ENCODE results near the gene GPSM3. TPM values are rescaled to one million over a fixed set of nuclear protein-coding genes. Genes with fewer than 3 reads are reported as not detected.

The GPSM3 gene
- total and polyA plus RNA-seq, 8 donors = 0.59 to 10.1 (median 4.5) TPM

- intact Hi-C loops (cut with DNase I) = loop anchor here in 1 of 3 donors (10.0 kb wide), 1 partner anchor 49 kb away; no protein-coding TSS in a partner anchor
- no peak for DNase-seq
- TF ChIP-seq CTCF (IDR thresholded peaks at IDR 0.05) = no peak
- ATAC-seq = no peak
- Histone ChIP-seq H3K4me1 (no peaks in the 10 kb centered on the region), H3K9me3 (no peaks in the 10 kb centered on the region), H3K4me3 (no peak within 1 kb of the TSS), H3K36me3 (no peaks in the 10 kb centered on the region), H3K27me3 (no peaks in the 10 kb centered on the region), H3K27ac (no peak within 1 kb of the TSS)
- no peak for FAIRE-seq
Observed at GRCh38 chr6:32164295-32164694, 28.1 kb downstream of the GPSM3 start, which contains the start of gene EGFL8. EGFL8 (plus strand) TSS chr6:32164595; CDS start chr6:32166166, 1,571 bp downstream.

- no peaks in the 10 kb centered on the region for H3K27me3 ChIP-seq
- no peak for TF ChIP-seq CTCF (IDR thresholded peaks at IDR 0.05)
- no peaks in the 10 kb centered on the region for H3K4me1 ChIP-seq
- H3K27ac ChIP-seq = no peak overlapping the region
- intact Hi-C loops (cut with DNase I) = loop anchor here in 1 of 3 donors (10.0 kb wide), 1 partner anchor 49 kb away; no protein-coding TSS in a partner anchor
- no peak for ATAC-seq
- no peak overlapping the region for H3K4me3 ChIP-seq
- no peak for DNase-seq
- WGBS, 2 donors = 83 to 90% methylated on average over 7 of the region's 7 CpGs
- H3K36me3 ChIP-seq = no peaks in the 10 kb centered on the region
- no peak for FAIRE-seq
- H3K9me3 ChIP-seq = no peaks in the 10 kb centered on the region
Observed at GRCh38 chr6:32163559-32164258, 28.7 kb downstream of the GPSM3 start.

- H3K36me3 ChIP-seq = peaks cover 0 to 4% (median 0%) of the 10 kb centered on the region in 3 donors
- intact Hi-C loops (cut with DNase I) = no loop called here
- no peak overlapping the region for H3K27ac ChIP-seq
- DNase-seq (no peak), FAIRE-seq (no peak), ATAC-seq (no peak)
- peaks cover 0 to 5% (median 4%) of the 10 kb centered on the region in 3 donors for H3K4me1 ChIP-seq
- H3K9me3 ChIP-seq = no peaks in the 10 kb centered on the region
- H3K4me3 ChIP-seq = no peak overlapping the region
- no peak for TF ChIP-seq CTCF (IDR thresholded peaks at IDR 0.05)
- no peaks in the 10 kb centered on the region for H3K27me3 ChIP-seq
Observed at GRCh38 chr6:32158052-32158451, 34.4 kb downstream of the GPSM3 start.

GRCh38 chr6:32156891-32157290 lies 35.6 kb downstream of the GPSM3 start:
- intact Hi-C loops (cut with DNase I) = no loop called here
- no peak for FAIRE-seq
- WGBS, 2 donors = 89 to 91% methylated on average over 9 of the region's 9 CpGs
- Histone ChIP-seq H3K9me3 (no peaks in the 10 kb centered on the region), H3K36me3 (peaks cover 0 to 4% (median 0%) of the 10 kb centered on the region in 3 donors), H3K4me1 (peaks cover 0 to 5% (median 4%) of the 10 kb centered on the region in 3 donors), H3K4me3 (no peak overlapping the region), H3K27me3 (no peaks in the 10 kb centered on the region), H3K27ac (no peak overlapping the region)
- no peak for DNase-seq
- TF ChIP-seq CTCF (IDR thresholded peaks at IDR 0.05) = no peak
- no peak for ATAC-seq
